Measurements from ENCODE around the gene PCCB.

DNA sequence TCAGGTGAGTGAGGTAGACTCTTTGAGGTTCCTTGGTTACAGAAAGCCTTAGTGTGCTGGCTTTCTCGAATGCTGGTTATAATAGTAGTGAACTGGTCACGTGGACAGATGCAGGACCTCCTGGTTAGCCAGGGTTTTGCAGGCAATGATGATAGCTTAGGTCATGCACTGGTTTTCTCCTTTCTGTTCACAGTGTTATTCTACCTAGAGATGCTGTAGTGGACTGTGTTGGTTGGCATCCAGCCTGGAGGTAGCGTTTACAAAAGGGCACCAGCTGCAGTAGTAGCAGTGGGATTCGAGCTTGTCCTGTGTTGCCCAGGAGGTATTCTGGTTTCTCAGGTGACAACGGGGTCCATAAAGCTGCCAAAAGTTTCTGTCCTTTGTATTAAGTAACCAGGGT lies 27.0 kb downstream of the PCCB start:
- TF ChIP-seq, protein P1, sequence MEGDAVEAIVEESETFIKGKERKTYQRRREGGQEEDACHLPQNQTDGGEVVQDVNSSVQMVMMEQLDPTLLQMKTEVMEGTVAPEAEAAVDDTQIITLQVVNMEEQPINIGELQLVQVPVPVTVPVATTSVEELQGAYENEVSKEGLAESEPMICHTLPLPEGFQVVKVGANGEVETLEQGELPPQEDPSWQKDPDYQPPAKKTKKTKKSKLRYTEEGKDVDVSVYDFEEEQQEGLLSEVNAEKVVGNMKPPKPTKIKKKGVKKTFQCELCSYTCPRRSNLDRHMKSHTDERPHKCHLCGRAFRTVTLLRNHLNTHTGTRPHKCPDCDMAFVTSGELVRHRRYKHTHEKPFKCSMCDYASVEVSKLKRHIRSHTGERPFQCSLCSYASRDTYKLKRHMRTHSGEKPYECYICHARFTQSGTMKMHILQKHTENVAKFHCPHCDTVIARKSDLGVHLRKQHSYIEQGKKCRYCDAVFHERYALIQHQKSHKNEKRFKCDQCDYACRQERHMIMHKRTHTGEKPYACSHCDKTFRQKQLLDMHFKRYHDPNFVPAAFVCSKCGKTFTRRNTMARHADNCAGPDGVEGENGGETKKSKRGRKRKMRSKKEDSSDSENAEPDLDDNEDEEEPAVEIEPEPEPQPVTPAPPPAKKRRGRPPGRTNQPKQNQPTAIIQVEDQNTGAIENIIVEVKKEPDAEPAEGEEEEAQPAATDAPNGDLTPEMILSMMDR (IDR thresholded peaks at IDR 0.05; ENCODE audit: control extremely low read depth in 1 of 3, insufficient read depth in 1 of 3, low read depth in 1 of 3, low read length in 3 of 3), result no peak
- TF ChIP-seq POLR2A (IDR thresholded peaks at IDR 0.05; ENCODE audit: control extremely low read depth in 1 of 2, low read depth in 2 of 2, low read length in 2 of 2) (no peak), CHD2 (IDR thresholded peaks at IDR 0.05; ENCODE audit: low read length) (no peak), BRCA1 (IDR thresholded peaks at IDR 0.05; ENCODE audit: low read depth, low read length) (no peak), KDM5A (IDR thresholded peaks at IDR 0.05; ENCODE audit: low read length) (no peak), TBP (IDR thresholded peaks at IDR 0.05; ENCODE audit: low read depth, low read length) (no peak), PHF8 (conservative IDR thresholded peaks at IDR 0.05; ENCODE audit: low read depth, low read length) (no peak), SP1 (IDR thresholded peaks at IDR 0.05; ENCODE audit: low read depth, low read length) (no peak)
